GM13977 (cell line): ENCODE results near the gene CCDC192.

Experiments used
- DNase-seq: peaks from one replicate; pipeline ENCODE4 v3.0.0; 2012; ENCODE audit warnings: low spot score
- CTCF ChIP-seq: IDR thresholded peaks from 2 replicates; pipeline ENCODE4 v1.5.1; 2012; ENCODE audit warnings: mild to moderate bottlenecking, control low read depth; ENCODE audit not compliant: insufficient read depth; ENCODE audit errors: extremely low read depth, missing control alignments
- in situ Hi-C: fragments of 300-500 bp; cut with MboI; formaldehyde crosslinking; loops from one replicate; pipeline ENCODE4 v1.12.0; 2022; ENCODE audit warnings: low sequenced_read_pairs, low pct_unique_long_range_greater_than_20kb, mixed read lengths, inconsistent platforms; ENCODE audit not compliant: unreplicated experiment

Gene CCDC192

GRCh38 chr5:127697894-127698600 lies 5.1 kb upstream of the CCDC192 start:
- no peak for TF ChIP-seq CTCF
- in situ Hi-C loops: no loop called here
- DNase-seq: no peak

- in situ Hi-C loops: no loop called here
- DNase-seq: no peak
- no peak for TF ChIP-seq CTCF
Observed at GRCh38 chr5:127699416-127699815, 3.8 kb upstream of the CCDC192 start.

- DNase-seq: no peak
- no peak for TF ChIP-seq CTCF
- in situ Hi-C loops: no loop called here
Observed at GRCh38 chr5:127700237-127700766, 2.9 kb upstream of the CCDC192 start.

- no peak for DNase-seq
- no peak for TF ChIP-seq CTCF
- in situ Hi-C loops: no loop called here
Observed at GRCh38 chr5:127702434-127702833, 757 bp upstream of the CCDC192 start.

GRCh38 chr5:127705120-127705892 lies 2.1 kb downstream of the CCDC192 start:
- no peak for TF ChIP-seq CTCF
- in situ Hi-C loops: no loop called here
- DNase-seq: no peak

GRCh38 chr5:127706691-127707090 lies 3.5 kb downstream of the CCDC192 start:
- in situ Hi-C loops: no loop called here
- no peak for TF ChIP-seq CTCF

More at GRCh38 chr5:127706691-127707090, 3.5 kb downstream of the CCDC192 start:
- no peak for DNase-seq
